Measurements from ENCODE around the gene ICAM3.

- TF ChIP-seq CTCF (IDR thresholded peaks at IDR 0.05) (no peak), POLR2A (IDR thresholded peaks at IDR 0.05) (no peak), POLR2AphosphoS5 (IDR thresholded peaks at IDR 0.05) (no peak)
Measured at GRCh38 chr19:10284065-10284959, 55.1 kb downstream of the ICAM3 start.

Measured in breast epithelium (tissue), 3 donors.